ENCODE results near the gene TMA16. TPM values are rescaled to one million over a fixed set of nuclear protein-coding genes. Genes with fewer than 3 reads are reported as not detected.
"Not testable (repeated sequence)": the region's sequence is repeated elsewhere in the genome, so short reads cannot be mapped to it uniquely, and the experiment has no call there.

Gene TMA16
- total RNA-seq, 1 donor from 2014 or later: 43.4 TPM

GRCh38 chr4:163535657-163536056 is 41.2 kb downstream of the TMA16 start:
- H3K36me3 ChIP-seq (ENCODE audit: control insufficient read depth, insufficient read depth, low read length): no peaks in the 10 kb centered on the region
- DNase-seq (ENCODE audit: low read depth): no peak
- FAIRE-seq: no peak
- no peak overlapping the region for H3K4me3 ChIP-seq (ENCODE audit: low read depth, low read length)
- no peak for TF ChIP-seq CTCF (IDR thresholded peaks at IDR 0.05; ENCODE audit: insufficient read depth, low read length, severe bottlenecking)
- no peaks in the 10 kb centered on the region for H3K27me3 ChIP-seq (ENCODE audit: control insufficient read depth, insufficient read depth, low read length)

- no peak for FAIRE-seq
Observed at GRCh38 chr4:163536091-163536490, 41.6 kb downstream of the TMA16 start.

GRCh38 chr4:163537114-163537513 is 42.6 kb downstream of the TMA16 start:
- TF ChIP-seq CTCF (IDR thresholded peaks at IDR 0.05; ENCODE audit: insufficient read depth, low read length, severe bottlenecking): no peak
- Histone ChIP-seq H3K4me3 (ENCODE audit: low read depth, low read length) (no peak overlapping the region), H3K27me3 (ENCODE audit: control insufficient read depth, insufficient read depth, low read length) (no peaks in the 10 kb centered on the region), H3K36me3 (ENCODE audit: control insufficient read depth, insufficient read depth, low read length) (no peaks in the 10 kb centered on the region)
- no peak for FAIRE-seq
- no peak for DNase-seq (ENCODE audit: low read depth)

More at GRCh38 chr4:163536091-163536490, 41.6 kb downstream of the TMA16 start:
- no peak for DNase-seq (ENCODE audit: low read depth)
- Histone ChIP-seq H3K36me3 (ENCODE audit: control insufficient read depth, insufficient read depth, low read length) (no peaks in the 10 kb centered on the region), H3K4me3 (ENCODE audit: low read depth, low read length) (no peak overlapping the region), H3K27me3 (ENCODE audit: control insufficient read depth, insufficient read depth, low read length) (no peaks in the 10 kb centered on the region)
- TF ChIP-seq CTCF (IDR thresholded peaks at IDR 0.05; ENCODE audit: insufficient read depth, low read length, severe bottlenecking): no peak

GRCh38 chr4:163538820-163539219 is 44.3 kb downstream of the TMA16 start:
- not testable (repeated sequence) for FAIRE-seq; H3K4me3 ChIP-seq (ENCODE audit: low read depth, low read length); DNase-seq (ENCODE audit: low read depth); H3K36me3 ChIP-seq (ENCODE audit: control insufficient read depth, insufficient read depth, low read length); H3K27me3 ChIP-seq (ENCODE audit: control insufficient read depth, insufficient read depth, low read length)

- Histone ChIP-seq H3K4me3 (ENCODE audit: low read depth, low read length) (no peak overlapping the region), H3K36me3 (ENCODE audit: control insufficient read depth, insufficient read depth, low read length) (peaks cover 1% of the 10 kb centered on the region), H3K27me3 (ENCODE audit: control insufficient read depth, insufficient read depth, low read length) (no peaks in the 10 kb centered on the region)
- TF ChIP-seq CTCF (IDR thresholded peaks at IDR 0.05; ENCODE audit: insufficient read depth, low read length, severe bottlenecking): no peak
- FAIRE-seq (no peak), DNase-seq (ENCODE audit: low read depth) (peak; percentile 49)
Observed at GRCh38 chr4:163540448-163540847, 46.0 kb downstream of the TMA16 start.

GRCh38 chr4:163540977-163541376 is 46.5 kb downstream of the TMA16 start:
- DNase-seq (ENCODE audit: low read depth): peak; percentile 76
- no peak overlapping the region for H3K4me3 ChIP-seq (ENCODE audit: low read depth, low read length)
- no peak for FAIRE-seq
- H3K36me3 ChIP-seq (ENCODE audit: control insufficient read depth, insufficient read depth, low read length): peaks cover 1% of the 10 kb centered on the region
- no peaks in the 10 kb centered on the region for H3K27me3 ChIP-seq (ENCODE audit: control insufficient read depth, insufficient read depth, low read length)
- no peak for TF ChIP-seq CTCF (IDR thresholded peaks at IDR 0.05; ENCODE audit: insufficient read depth, low read length, severe bottlenecking)

All from bronchial epithelial cell (primary cell).